BLaER1 (cell line): ENCODE results near the gene FLII.

Experiments
- H3K27ac ChIP-seq: shearing (Covaris generic); formaldehyde crosslinking; 2 replicates; pipeline ENCODE4 v1.8.1; 2022
- H3K27me3 ChIP-seq: shearing (Covaris generic); formaldehyde crosslinking; 2 replicates; pipeline ENCODE4 v1.8.1; 2022
- H3K36me3 ChIP-seq: shearing (Covaris generic); formaldehyde crosslinking; 2 replicates; pipeline ENCODE4 v1.8.1; 2022
- H3K4me1 ChIP-seq: shearing (Covaris generic); formaldehyde crosslinking; 2 replicates; pipeline ENCODE4 v1.8.1; 2022
- H3K4me2 ChIP-seq: shearing (Covaris generic); formaldehyde crosslinking; 2 replicates; pipeline ENCODE4 v1.8.1; 2022
- H3K4me3 ChIP-seq: shearing (Covaris generic); formaldehyde crosslinking; 2 replicates; pipeline ENCODE4 v1.8.1; 2022
- H3K9ac ChIP-seq: shearing (Covaris generic); formaldehyde crosslinking; 2 replicates; pipeline ENCODE4 v1.8.1; 2022
- H3K9me3 ChIP-seq: shearing (Covaris generic); formaldehyde crosslinking; 2 replicates; pipeline ENCODE4 v1.8.1; 2022
- H4K20me1 ChIP-seq: shearing (Covaris generic); formaldehyde crosslinking; 2 replicates; pipeline ENCODE4 v1.8.1; 2022
- Cebpa-rat ChIP-seq: shearing (Covaris generic); IDR thresholded peaks from 2 replicates; pipeline ENCODE4 v1.8.1; 2022

FLII gene

DNA sequence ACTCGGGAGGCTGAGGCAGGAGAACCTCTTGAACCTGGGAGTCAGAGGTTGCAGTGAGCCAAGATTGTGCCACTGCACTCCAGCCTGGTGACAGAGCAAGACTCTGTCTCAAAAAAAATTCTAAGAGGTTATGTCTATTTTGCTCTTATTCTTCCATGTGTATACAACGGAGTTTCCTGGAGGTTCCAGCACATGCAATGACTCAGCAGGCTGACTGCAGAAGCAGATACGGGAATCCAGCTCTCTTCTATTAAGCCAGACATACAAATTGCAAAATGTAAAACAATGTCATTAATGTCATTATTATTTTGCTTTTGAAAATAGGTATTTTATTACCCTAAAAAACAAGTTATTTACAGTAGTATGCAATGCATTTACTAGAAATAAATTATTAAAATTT, 20.3 kb upstream of the FLII start:
- Histone ChIP-seq H3K36me3 (peaks cover 100% of the 10 kb centered on the region), H3K27ac (no peak overlapping the region), H3K9ac (no peak overlapping the region), H4K20me1 (peaks cover 39% of the 10 kb centered on the region), H3K4me2 (no peak overlapping the region), H3K27me3 (no peaks in the 10 kb centered on the region), H3K4me3 (no peak overlapping the region), H3K4me1 (no peaks in the 10 kb centered on the region), H3K9me3 (no peaks in the 10 kb centered on the region)
- TF ChIP-seq Cebpa-rat: no peak

- Histone ChIP-seq H3K27ac (no peak overlapping the region), H4K20me1 (peaks cover 38% of the 10 kb centered on the region; the same call in 1 of the 2 replicates), H3K4me2 (no peak overlapping the region), H3K4me3 (no peak overlapping the region), H3K9me3 (no peaks in the 10 kb centered on the region), H3K36me3 (peaks cover 100% of the 10 kb centered on the region), H3K9ac (no peak overlapping the region), H3K4me1 (no peaks in the 10 kb centered on the region), H3K27me3 (no peaks in the 10 kb centered on the region)
- no peak for TF ChIP-seq Cebpa-rat
Observed at GRCh38 chr17:18277076-18277475, 18.5 kb upstream of the FLII start.

- H3K4me3 ChIP-seq: no peak overlapping the region
- H4K20me1 ChIP-seq: peaks cover 27% of the 10 kb centered on the region; the same call in 1 of the 2 replicates
- H3K4me1 ChIP-seq: peaks cover 6% of the 10 kb centered on the region; the same call in 1 of the 2 replicates
- no peaks in the 10 kb centered on the region for H3K27me3 ChIP-seq
- H3K9ac ChIP-seq: no peak overlapping the region
- no peak overlapping the region for H3K4me2 ChIP-seq
- H3K27ac ChIP-seq: no peak overlapping the region
- TF ChIP-seq Cebpa-rat: no peak
- no peaks in the 10 kb centered on the region for H3K9me3 ChIP-seq
- H3K36me3 ChIP-seq: peaks cover 70% of the 10 kb centered on the region
Observed at GRCh38 chr17:18270046-18270931, 11.8 kb upstream of the FLII start.

GRCh38 chr17:18267927-18268711, 9.6 kb upstream of the FLII start:
- no peak overlapping the region for H3K4me3 ChIP-seq
- H3K9me3 ChIP-seq: no peaks in the 10 kb centered on the region
- H3K27me3 ChIP-seq: no peaks in the 10 kb centered on the region
- H3K9ac ChIP-seq: no peak overlapping the region
- H3K4me2 ChIP-seq: no peak overlapping the region
- TF ChIP-seq Cebpa-rat: no peak
- H3K36me3 ChIP-seq: peaks cover 70% of the 10 kb centered on the region
- H3K27ac ChIP-seq: no peak overlapping the region
- H4K20me1 ChIP-seq: peaks cover 26% of the 10 kb centered on the region; the same call in 1 of the 2 replicates
- H3K4me1 ChIP-seq: peaks cover 6% of the 10 kb centered on the region; the same call in 1 of the 2 replicates

DNA sequence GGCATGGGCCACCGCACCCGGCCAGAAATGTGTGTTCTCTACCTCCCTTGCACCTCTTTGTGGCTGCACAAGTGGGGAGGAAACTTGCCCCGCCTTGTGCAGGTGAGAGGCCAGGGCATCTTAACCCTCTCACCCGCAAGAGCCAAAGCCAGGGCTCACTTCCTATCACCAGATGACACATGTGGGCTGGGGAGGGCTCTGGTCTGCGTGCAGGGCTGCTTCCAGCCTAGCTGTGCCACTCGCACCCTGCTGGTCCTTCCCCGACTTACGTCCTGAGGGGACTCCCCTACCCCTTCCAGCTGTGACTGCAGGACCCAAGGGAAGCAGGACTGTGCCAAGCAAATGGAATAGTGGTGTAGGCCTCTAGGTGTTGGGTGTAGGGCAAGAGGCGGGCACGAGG, 8.8 kb upstream of the FLII start:
- Histone ChIP-seq H3K27ac (no peak overlapping the region), H3K9ac (no peak overlapping the region), H3K36me3 (peaks cover 70% of the 10 kb centered on the region), H3K4me2 (no peak overlapping the region), H3K4me3 (no peak overlapping the region), H3K27me3 (no peaks in the 10 kb centered on the region), H3K4me1 (peaks cover 8% of the 10 kb centered on the region), H4K20me1 (peaks cover 25% of the 10 kb centered on the region), H3K9me3 (no peaks in the 10 kb centered on the region)
- TF ChIP-seq Cebpa-rat: no peak

DNA sequence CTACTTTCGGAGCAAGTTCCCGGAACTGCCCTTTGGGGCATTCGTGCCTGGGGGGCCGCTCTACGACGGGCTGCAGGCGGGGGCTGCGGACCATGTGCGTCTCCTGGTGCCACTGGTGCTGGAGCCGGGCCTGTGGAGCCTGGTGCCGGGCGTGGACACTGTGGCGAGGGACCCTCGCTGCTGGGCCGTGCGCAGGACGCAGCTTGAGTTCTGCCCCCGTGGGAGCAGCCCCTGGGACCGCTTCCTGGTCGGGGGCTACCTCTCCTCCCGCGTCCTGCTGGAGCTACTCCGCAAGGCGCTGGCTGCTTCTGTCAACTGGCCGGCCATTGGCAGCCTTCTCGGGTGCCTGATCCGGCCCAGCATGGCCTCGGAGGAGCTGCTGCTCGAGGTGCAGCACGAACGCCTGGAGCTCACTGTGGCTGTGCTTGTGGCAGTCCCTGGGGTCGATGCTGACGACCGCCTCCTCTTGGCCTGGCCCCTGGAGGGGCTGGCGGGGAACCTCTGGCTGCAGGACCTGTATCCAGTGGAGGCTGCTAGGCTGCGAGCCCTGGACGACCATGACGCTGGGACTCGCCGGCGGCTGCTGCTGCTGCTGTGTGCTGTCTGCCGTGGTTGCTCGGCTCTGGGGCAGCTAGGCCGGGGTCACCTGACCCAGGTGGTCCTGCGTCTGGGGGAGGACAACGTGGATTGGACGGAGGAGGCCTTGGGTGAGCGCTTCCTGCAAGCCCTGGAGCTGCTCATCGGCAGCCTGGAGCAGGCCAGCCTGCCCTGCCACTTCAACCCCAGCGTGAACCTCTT, 5.5 kb upstream of the FLII start:
- Histone ChIP-seq H3K36me3 (peaks cover 40% of the 10 kb centered on the region), H3K4me1 (peaks cover 30% of the 10 kb centered on the region), H3K9me3 (no peaks in the 10 kb centered on the region), H3K27ac (no peak overlapping the region), H3K4me2 (no peak overlapping the region), H3K9ac (no peak overlapping the region), H4K20me1 (peaks cover 27% of the 10 kb centered on the region), H3K4me3 (no peak overlapping the region), H3K27me3 (no peaks in the 10 kb centered on the region)
- TF ChIP-seq Cebpa-rat: no peak

- H3K27me3 ChIP-seq: no peaks in the 10 kb centered on the region
- no peak overlapping the region for H3K27ac ChIP-seq
- H3K36me3 ChIP-seq: peaks cover 39% of the 10 kb centered on the region
- peak overlapping the region; percentile 98; the same call in 1 of the 2 replicates for H3K4me2 ChIP-seq
- H3K4me3 ChIP-seq: no peak overlapping the region
- H3K4me1 ChIP-seq: peaks cover 36% of the 10 kb centered on the region
- H3K9ac ChIP-seq: peak overlapping the region; percentile 86
- H3K9me3 ChIP-seq: no peaks in the 10 kb centered on the region
- TF ChIP-seq Cebpa-rat: no peak
- H4K20me1 ChIP-seq: peaks cover 25% of the 10 kb centered on the region
Observed at GRCh38 chr17:18262641-18263040, 4.1 kb upstream of the FLII start.

DNA sequence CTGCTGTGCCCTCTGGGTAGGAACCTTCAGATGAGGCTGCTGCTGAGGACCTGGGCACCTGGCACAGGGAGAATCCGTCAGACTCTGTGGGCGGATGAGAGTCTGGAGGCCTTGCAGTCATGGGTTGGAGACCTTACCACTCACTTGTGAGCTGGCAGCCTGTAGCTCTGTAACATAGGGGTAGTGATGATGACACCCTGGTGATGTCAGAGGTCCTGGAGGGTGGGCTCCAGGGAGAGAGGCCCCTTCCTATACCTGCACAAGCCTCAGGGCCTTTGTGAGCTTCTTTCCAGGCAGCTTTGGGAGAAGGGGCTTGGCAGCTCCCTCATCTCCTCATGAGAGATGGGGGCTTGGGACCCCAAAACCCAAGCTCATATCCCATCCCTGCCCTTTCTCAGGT, 3.6 kb upstream of the FLII start:
- Histone ChIP-seq H3K4me1 (peaks cover 41% of the 10 kb centered on the region), H3K9ac (peak overlapping the region; percentile 86), H3K36me3 (peaks cover 39% of the 10 kb centered on the region), H3K27me3 (no peaks in the 10 kb centered on the region), H3K9me3 (no peaks in the 10 kb centered on the region), H4K20me1 (peaks cover 30% of the 10 kb centered on the region), H3K4me3 (peak overlapping the region; percentile 84; the same call in 1 of the 2 replicates), H3K27ac (no peak overlapping the region), H3K4me2 (peak overlapping the region; percentile 98)
- TF ChIP-seq Cebpa-rat: no peak

- Histone ChIP-seq H3K4me2 (peak overlapping the region; percentile 98), H3K27ac (peak overlapping the region; percentile 66; the same call in 1 of the 2 replicates), H3K36me3 (peaks cover 39% of the 10 kb centered on the region), H3K27me3 (no peaks in the 10 kb centered on the region), H3K9me3 (no peaks in the 10 kb centered on the region), H4K20me1 (peaks cover 34% of the 10 kb centered on the region), H3K4me1 (peaks cover 45% of the 10 kb centered on the region), H3K4me3 (peak overlapping the region; percentile 84), H3K9ac (peak overlapping the region; percentile 86)
- no peak for TF ChIP-seq Cebpa-rat
Observed at GRCh38 chr17:18261659-18262058, 3.1 kb upstream of the FLII start.
